GM12878 (cell line): ENCODE data around the gene BPTF. TPM values are rescaled to one million over a fixed set of nuclear protein-coding genes. Genes with fewer than 3 reads are reported as not detected.

Source experiments
- CUX1 ChIP-seq: IDR thresholded peaks from 2 replicates; pipeline ENCODE4 v1.6.1; 2012; ENCODE audit warnings: improper control_type of control experiment, low read depth, low read length; ENCODE audit not compliant: insufficient replicate concordance
- MXI1 ChIP-seq: fragments of 150-350 bp; IDR thresholded peaks from 2 replicates; pipeline ENCODE4 v1.6.1; 2011; ENCODE audit warnings: low read depth, mild to moderate bottlenecking, inconsistent platforms, low read length, improper control_type of control experiment
- SPI1 ChIP-seq: IDR thresholded peaks from 2 replicates; pipeline ENCODE4 v1.6.1; 2011; ENCODE audit warnings: low read depth, mild to moderate bottlenecking, low read length, moderate library complexity, borderline replicate concordance; ENCODE audit not compliant: insufficient read depth
- USF1 ChIP-seq: IDR thresholded peaks from 2 replicates; pipeline ENCODE4 v1.6.1; 2011; ENCODE audit warnings: borderline replicate concordance, low read depth, mild to moderate bottlenecking, moderate library complexity, mixed read lengths, low read length; ENCODE audit not compliant: insufficient read depth; ENCODE audit errors: extremely low read length
- ZBTB11 ChIP-seq: fragments of 450-650 bp; formaldehyde crosslinking; IDR thresholded peaks from 2 replicates; pipeline ENCODE4 v1.5.0; 2022; ENCODE audit warnings: mild to moderate bottlenecking, missing genetic modification characterization
- polyA plus RNA-seq, 11 experiments: library from polyadenylated mRNA; depleted of rRNA in 4 of 11; unstranded in 6 of 11; stranded (reverse) in 5 of 11; fragments of >200 nt; fragmentation: Nextera tagmentation in 4 of 11; fragmentation: Illumina TruSeq in 1 of 11; extraction: Ambion mirVana in 4 of 11; extraction: Trizol in 1 of 11; gene quantifications; 1 replicate in 1 of 11; 2 replicates in 10 of 11; pipeline versions ENCODE4 v1.2.1 to v1.2.3, GENCODE V29; 2011 to 2016; ENCODE audit warnings: inconsistent platforms in 2 of 11, missing spikeins in 2 of 11, low read depth in 1 of 11
- total RNA-seq, 4 experiments: library from RNA; depleted of rRNA in 3 of 4; stranded (reverse); fragments of >200 nt in 3 of 4; fragmentation: Illumina TruSeq in 1 of 4; extraction: Trizol in 1 of 4; gene quantifications; 2 replicates each; pipeline versions ENCODE4 v1.2.1 to v1.2.3, GENCODE V29; 2013 to 2021

The BPTF gene
- total and polyA plus RNA-seq, 10 of the 15 experiments (the other 5 are each of a cell fraction or from before 2014, with no cell fraction given) = 19.4 to 78.3 (median 44.8) TPM

GRCh38 chr17:68019336-68019674, 194.0 kb downstream of the BPTF start (continued):
- TF ChIP-seq ZBTB11 (CRISPR knock-in tag) (no peak), CUX1 (no peak), USF1 (no peak), MXI1 (no peak), SPI1 (no peak)
